Vagina (tissue), 2 donors: ENCODE data around the gene RICTOR. TPM values are rescaled to one million over a fixed set of nuclear protein-coding genes. Genes with fewer than 3 reads are reported as not detected.

Source experiments
- DNase-seq, 2 donors: peaks; one replicate each; pipeline ENCODE4 v3.0.0-alpha.2; 2017; ENCODE audit errors: extremely low spot score in 2 of 2
- H3K27ac ChIP-seq: fragments of 200-600 bp; sonication (generic); one replicate; pipeline ENCODE4 v1.5.1; 2019
- H3K27me3 ChIP-seq: fragments of 200-600 bp; sonication (generic); one replicate; pipeline ENCODE4 v1.5.1; 2019
- H3K36me3 ChIP-seq, 2 donors: fragments of 200-600 bp; sonication (generic); one replicate each; pipeline ENCODE4 v1.5.1; 2017 to 2019
- H3K4me1 ChIP-seq: fragments of 200-600 bp; sonication (generic); one replicate; pipeline ENCODE4 v1.5.1; 2019
- H3K4me3 ChIP-seq, 2 donors: fragments of 200-600 bp; sonication (generic); 1 replicate in 1 of 2; 2 replicates in 1 of 2; pipeline ENCODE4 v1.5.1; 2016 to 2019
- H3K9me3 ChIP-seq: fragments of 200-600 bp; sonication (generic); one replicate; pipeline ENCODE4 v1.5.1; 2019
- POLR2A ChIP-seq, 2 donors: fragments of 450-650 bp; IDR thresholded peaks; one replicate each; pipeline ENCODE4 v1.6.1; 2017; ENCODE audit warnings: antibody characterized with exemption in 2 of 2, mild to moderate bottlenecking in 2 of 2, moderate library complexity in 2 of 2
- POLR2AphosphoS5 ChIP-seq, 2 donors: sonication (generic); formaldehyde crosslinking; IDR thresholded peaks; one replicate each; pipeline ENCODE4 v1.9.0; 2017; ENCODE audit warnings: antibody characterized with exemption in 2 of 2, mild to moderate bottlenecking in 2 of 2, low read depth in 1 of 2; ENCODE audit not compliant: insufficient read depth in 1 of 2
- intact Hi-C: fragments of 100-400 bp; cut with DNase I; formaldehyde crosslinking; loops from one replicate; pipeline ENCODE4 v1.15.1; 2023
- small RNA-seq: library from RNA; depleted of rRNA; stranded (forward); fragments of <200 nt; gene quantifications from one replicate; pipeline ENCODE3, GENCODE V24; 2016
- total RNA-seq: library from RNA; depleted of rRNA; stranded (reverse); fragments of >200 nt; gene quantifications from one replicate; pipeline ENCODE4 v1.2.3, GENCODE V29; 2016
- TF ChIP-seq, protein P1 (sequence below), 3 experiments: fragments of 450-650 bp in 2 of 3; fragments of 200-600 bp in 1 of 3; sonication (generic) in 1 of 3; IDR thresholded peaks; one replicate each; pipeline ENCODE4 v1.5.1; 2017 to 2019; ENCODE audit warnings: antibody characterized with exemption in 3 of 3, mild to moderate bottlenecking in 2 of 3, moderate library complexity in 2 of 3

Gene RICTOR
- total RNA-seq, 1 donor from 2014 or later = 39.3 TPM

DNA sequence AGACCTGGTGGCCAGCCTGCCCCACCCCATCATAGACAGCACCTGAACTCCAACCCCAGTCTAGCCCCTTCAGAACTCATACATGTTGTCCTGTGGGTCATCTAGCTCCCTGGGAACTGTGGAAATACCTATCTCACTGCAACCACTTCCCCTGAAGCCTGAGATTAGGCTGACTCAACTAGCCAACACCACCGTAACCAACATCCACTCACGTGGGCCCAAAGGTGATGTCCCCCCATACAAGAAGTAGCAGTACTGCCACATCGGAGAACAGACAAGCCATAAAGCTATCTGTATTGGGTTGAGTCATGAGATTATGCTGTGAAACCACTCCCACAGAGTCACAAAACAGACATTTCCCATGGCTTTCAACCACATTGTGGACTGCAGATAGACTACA, 181.8 kb downstream of the RICTOR start:
- Histone ChIP-seq H3K9me3 (peaks cover 5% of the 10 kb centered on the region), H3K27ac (no peak overlapping the region), H3K27me3 (no peaks in the 10 kb centered on the region), H3K4me3 (no peak overlapping the region), H3K36me3 (peaks cover 0 to 6% of the 10 kb centered on the region in 2 donors), H3K4me1 (no peaks in the 10 kb centered on the region)
- TF ChIP-seq, protein P1, sequence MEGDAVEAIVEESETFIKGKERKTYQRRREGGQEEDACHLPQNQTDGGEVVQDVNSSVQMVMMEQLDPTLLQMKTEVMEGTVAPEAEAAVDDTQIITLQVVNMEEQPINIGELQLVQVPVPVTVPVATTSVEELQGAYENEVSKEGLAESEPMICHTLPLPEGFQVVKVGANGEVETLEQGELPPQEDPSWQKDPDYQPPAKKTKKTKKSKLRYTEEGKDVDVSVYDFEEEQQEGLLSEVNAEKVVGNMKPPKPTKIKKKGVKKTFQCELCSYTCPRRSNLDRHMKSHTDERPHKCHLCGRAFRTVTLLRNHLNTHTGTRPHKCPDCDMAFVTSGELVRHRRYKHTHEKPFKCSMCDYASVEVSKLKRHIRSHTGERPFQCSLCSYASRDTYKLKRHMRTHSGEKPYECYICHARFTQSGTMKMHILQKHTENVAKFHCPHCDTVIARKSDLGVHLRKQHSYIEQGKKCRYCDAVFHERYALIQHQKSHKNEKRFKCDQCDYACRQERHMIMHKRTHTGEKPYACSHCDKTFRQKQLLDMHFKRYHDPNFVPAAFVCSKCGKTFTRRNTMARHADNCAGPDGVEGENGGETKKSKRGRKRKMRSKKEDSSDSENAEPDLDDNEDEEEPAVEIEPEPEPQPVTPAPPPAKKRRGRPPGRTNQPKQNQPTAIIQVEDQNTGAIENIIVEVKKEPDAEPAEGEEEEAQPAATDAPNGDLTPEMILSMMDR (IDR thresholded peaks at IDR 0.05) = no peak
- no peak for TF ChIP-seq POLR2AphosphoS5 (IDR thresholded peaks at IDR 0.05; ENCODE audit: insufficient read depth in 1 of 2, low read depth in 1 of 2)
- TF ChIP-seq POLR2A (IDR thresholded peaks at IDR 0.05) = no peak
- intact Hi-C loops = no loop called here
- no peak for DNase-seq

DNA sequence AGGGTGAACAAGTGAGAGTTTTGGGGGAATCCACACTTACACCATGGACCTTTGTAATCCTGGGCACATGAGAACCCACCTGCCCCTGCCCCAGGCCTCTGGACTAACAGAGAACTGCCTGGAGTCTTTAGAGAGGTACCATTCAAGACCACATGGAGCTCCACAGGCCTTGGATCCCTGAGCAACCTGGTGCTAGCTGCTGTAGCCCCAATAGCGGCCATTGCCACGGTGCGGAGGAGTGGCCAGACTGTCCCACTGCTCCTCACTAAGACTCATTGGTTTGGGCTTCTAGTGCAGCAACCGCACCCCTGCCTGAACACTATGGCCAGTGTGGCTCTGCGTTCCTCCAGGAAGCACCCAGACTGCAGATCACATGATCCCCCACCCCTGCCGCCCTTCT, 182.6 kb downstream of the RICTOR start:
- Histone ChIP-seq H3K36me3 (peaks cover 0 to 6% of the 10 kb centered on the region in 2 donors), H3K4me3 (no peak overlapping the region), H3K4me1 (no peaks in the 10 kb centered on the region), H3K27ac (no peak overlapping the region), H3K27me3 (no peaks in the 10 kb centered on the region), H3K9me3 (peaks cover 5% of the 10 kb centered on the region)
- TF ChIP-seq POLR2AphosphoS5 (IDR thresholded peaks at IDR 0.05; ENCODE audit: insufficient read depth in 1 of 2, low read depth in 1 of 2) (no peak), POLR2A (IDR thresholded peaks at IDR 0.05) (no peak)
- TF ChIP-seq, protein P1 (IDR thresholded peaks at IDR 0.05) = no peak
- DNase-seq = no peak
- intact Hi-C loops = no loop called here

DNA sequence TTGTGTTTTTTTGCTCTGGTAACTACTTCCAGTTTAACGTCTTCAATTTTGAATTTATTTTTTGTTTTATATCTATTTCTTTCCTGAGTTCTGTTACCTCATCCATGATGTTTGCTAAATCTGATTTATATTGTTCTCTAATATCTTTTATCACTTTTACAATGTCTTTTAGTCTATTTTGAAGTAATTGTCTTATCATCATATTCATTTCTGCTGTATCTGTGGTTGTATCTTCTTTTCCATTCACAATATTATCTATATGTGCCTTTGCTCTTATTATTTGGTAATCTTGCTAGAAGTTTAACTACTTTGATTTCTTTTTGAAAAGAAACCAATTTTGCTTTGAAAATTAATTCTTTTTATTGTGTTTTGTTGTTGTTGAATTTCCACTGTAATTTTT, 184.8 kb downstream of the RICTOR start:
- Histone ChIP-seq H3K36me3 (peaks cover 0 to 20% of the 10 kb centered on the region in 2 donors), H3K27me3 (no peaks in the 10 kb centered on the region), H3K4me3 (no peak overlapping the region), H3K9me3 (no peaks in the 10 kb centered on the region), H3K4me1 (no peaks in the 10 kb centered on the region), H3K27ac (no peak overlapping the region)
- DNase-seq = no peak
- intact Hi-C loops = no loop called here
- TF ChIP-seq POLR2A (IDR thresholded peaks at IDR 0.05) (no peak), POLR2AphosphoS5 (IDR thresholded peaks at IDR 0.05; ENCODE audit: insufficient read depth in 1 of 2, low read depth in 1 of 2) (no peak)
- TF ChIP-seq, protein P1 (IDR thresholded peaks at IDR 0.05) = no peak

DNA sequence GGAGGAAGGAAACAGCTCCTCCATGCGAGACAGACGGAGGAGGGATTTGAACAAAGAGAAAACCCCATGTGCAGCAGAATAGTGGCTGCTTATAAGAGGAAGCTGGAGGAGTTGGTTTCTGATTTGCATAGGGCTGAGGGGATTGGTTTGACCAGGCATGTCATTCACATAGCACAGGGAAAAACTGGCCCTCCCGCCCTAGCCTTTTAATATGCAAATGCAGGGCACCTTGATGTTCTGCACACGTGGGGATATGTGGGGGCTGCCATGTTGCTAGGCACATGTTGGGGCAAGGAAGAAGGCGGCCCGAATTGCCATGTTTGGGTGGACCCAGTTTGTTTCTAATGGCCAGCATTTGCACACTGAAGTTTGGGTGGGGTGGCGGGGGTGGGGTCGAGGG, 186.2 kb downstream of the RICTOR start:
- Histone ChIP-seq H3K4me1 (no peaks in the 10 kb centered on the region), H3K27ac (no peak overlapping the region), H3K27me3 (no peaks in the 10 kb centered on the region), H3K4me3 (no peak overlapping the region), H3K9me3 (no peaks in the 10 kb centered on the region), H3K36me3 (peaks cover 0 to 28% of the 10 kb centered on the region in 2 donors)
- DNase-seq = no peak
- TF ChIP-seq POLR2A (IDR thresholded peaks at IDR 0.05) = no peak
- TF ChIP-seq, protein P1 (IDR thresholded peaks at IDR 0.05) = no peak
- TF ChIP-seq POLR2AphosphoS5 (IDR thresholded peaks at IDR 0.05; ENCODE audit: insufficient read depth in 1 of 2, low read depth in 1 of 2) = no peak
- intact Hi-C loops = no loop called here

Small RNA genes lying within 50 kb of the gene (small RNA-seq; reads per million reads assigned to genes)
- gene AIG1P1 = not detected

Other genes with a start within 250 kb of the RICTOR start
- gene OSMR, start 228.4 kb downstream of the RICTOR start, total RNA-seq = 69.0 TPM
- 10.8 TPM for gene FYB1, start 145.2 kb upstream of the RICTOR start, total RNA-seq